ENCODE results near the gene SLCO4C1. TPM values are rescaled to one million over a fixed set of nuclear protein-coding genes. Genes with fewer than 3 reads are reported as not detected.
A peak's percentile ranks its signal among the peaks of the same experiment; 100 is the strongest.
"Not testable (repeated sequence)": the region's sequence is repeated elsewhere in the genome, so short reads cannot be mapped to it uniquely, and the experiment has no call there.

SLCO4C1 gene, protein sequence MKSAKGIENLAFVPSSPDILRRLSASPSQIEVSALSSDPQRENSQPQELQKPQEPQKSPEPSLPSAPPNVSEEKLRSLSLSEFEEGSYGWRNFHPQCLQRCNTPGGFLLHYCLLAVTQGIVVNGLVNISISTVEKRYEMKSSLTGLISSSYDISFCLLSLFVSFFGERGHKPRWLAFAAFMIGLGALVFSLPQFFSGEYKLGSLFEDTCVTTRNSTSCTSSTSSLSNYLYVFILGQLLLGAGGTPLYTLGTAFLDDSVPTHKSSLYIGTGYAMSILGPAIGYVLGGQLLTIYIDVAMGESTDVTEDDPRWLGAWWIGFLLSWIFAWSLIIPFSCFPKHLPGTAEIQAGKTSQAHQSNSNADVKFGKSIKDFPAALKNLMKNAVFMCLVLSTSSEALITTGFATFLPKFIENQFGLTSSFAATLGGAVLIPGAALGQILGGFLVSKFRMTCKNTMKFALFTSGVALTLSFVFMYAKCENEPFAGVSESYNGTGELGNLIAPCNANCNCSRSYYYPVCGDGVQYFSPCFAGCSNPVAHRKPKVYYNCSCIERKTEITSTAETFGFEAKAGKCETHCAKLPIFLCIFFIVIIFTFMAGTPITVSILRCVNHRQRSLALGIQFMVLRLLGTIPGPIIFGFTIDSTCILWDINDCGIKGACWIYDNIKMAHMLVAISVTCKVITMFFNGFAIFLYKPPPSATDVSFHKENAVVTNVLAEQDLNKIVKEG
- total RNA-seq (2014; rRNA removed; shearing (Covaris generic); ENCODE audit: low replicate concordance), result not detected in 2 replicates

GRCh38 chr5:102296178-102296817 is at the start of gene SLCO4C1:
TSS of gene SLCO4C1 (minus strand) at chr5:102296284. CDS start at chr5:102296262, 22 bp downstream.
- Histone ChIP-seq H3K4me3 (peak within 1 kb of the TSS; percentile 35), H3K36me3 (no peaks in the 10 kb centered on the region), H3K9me3 (no peaks in the 10 kb centered on the region), H3K27me3 (peaks cover 10% of the 10 kb centered on the region)
- peak; percentile 80 for DNase-seq

- H3K9me3 ChIP-seq, result no peaks in the 10 kb centered on the region
- no peak for DNase-seq
- 0 out of 2 replicates have a peak, but pooled peaks cover 2% of the 10 kb centered on the region for H3K27me3 ChIP-seq
- H3K36me3 ChIP-seq, result no peaks in the 10 kb centered on the region
- no peak overlapping the region for H3K4me3 ChIP-seq
These were observed 45.7 kb upstream of the SLCO4C1 start for GRCh38 chr5:102341681-102342288.

- Histone ChIP-seq H3K36me3 (no peaks in the 10 kb centered on the region), H3K9me3 (no peaks in the 10 kb centered on the region), H3K27me3 (no peaks in the 10 kb centered on the region), H3K4me3 (no peak overlapping the region)
- DNase-seq, result no peak
These were observed 28.6 kb upstream of the SLCO4C1 start for GRCh38 chr5:102324714-102325113.

- H3K36me3 ChIP-seq, H3K4me3 ChIP-seq, DNase-seq: not testable (repeated sequence)
These were observed 22.7 kb upstream of the SLCO4C1 start for GRCh38 chr5:102318801-102319200.

GRCh38 chr5:102314328-102314727 is 18.2 kb upstream of the SLCO4C1 start:
- Histone ChIP-seq H3K27me3 (no peaks in the 10 kb centered on the region; the same call in 1 of the 2 replicates), H3K9me3 (no peaks in the 10 kb centered on the region), H3K4me3 (no peak overlapping the region), H3K36me3 (no peaks in the 10 kb centered on the region)
- DNase-seq, result no peak

More at GRCh38 chr5:102318801-102319200, 22.7 kb upstream of the SLCO4C1 start:
- H3K27me3 ChIP-seq, H3K9me3 ChIP-seq: not testable (repeated sequence)

DNA sequence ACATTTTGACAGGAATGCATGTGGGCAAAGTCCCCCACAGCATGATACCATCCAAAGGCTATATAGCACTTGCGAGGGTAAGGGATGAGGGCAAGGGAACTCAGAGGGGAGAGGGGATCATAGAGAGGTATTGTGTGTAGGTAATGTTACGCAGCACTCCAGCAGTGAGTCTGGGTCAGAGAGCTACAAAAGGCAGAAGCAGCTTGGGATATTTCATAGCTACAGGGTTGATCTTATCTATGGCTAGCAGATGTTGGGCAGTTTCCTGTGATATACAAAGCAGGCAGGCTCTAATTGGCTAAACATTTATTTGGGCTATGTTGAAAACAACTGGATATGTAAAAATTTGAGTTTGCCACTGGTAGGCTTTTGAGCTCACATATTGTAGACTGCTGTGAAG is 17.8 kb upstream of the SLCO4C1 start:
- H3K27me3 ChIP-seq, result no peaks in the 10 kb centered on the region; the same call in 1 of the 2 replicates
- DNase-seq, result no peak

GRCh38 chr5:102312586-102313370 is 16.7 kb upstream of the SLCO4C1 start:
- Histone ChIP-seq H3K27me3 (no peaks in the 10 kb centered on the region; the same call in 1 of the 2 replicates), H3K4me3 (no peak overlapping the region), H3K9me3 (no peaks in the 10 kb centered on the region), H3K36me3 (no peaks in the 10 kb centered on the region)
- peak; percentile 56 for DNase-seq

More for the DNA sequence above, 17.8 kb upstream of the SLCO4C1 start:
- no peaks in the 10 kb centered on the region for H3K9me3 ChIP-seq
- H3K36me3 ChIP-seq, result no peaks in the 10 kb centered on the region
- no peak overlapping the region for H3K4me3 ChIP-seq

DNA sequence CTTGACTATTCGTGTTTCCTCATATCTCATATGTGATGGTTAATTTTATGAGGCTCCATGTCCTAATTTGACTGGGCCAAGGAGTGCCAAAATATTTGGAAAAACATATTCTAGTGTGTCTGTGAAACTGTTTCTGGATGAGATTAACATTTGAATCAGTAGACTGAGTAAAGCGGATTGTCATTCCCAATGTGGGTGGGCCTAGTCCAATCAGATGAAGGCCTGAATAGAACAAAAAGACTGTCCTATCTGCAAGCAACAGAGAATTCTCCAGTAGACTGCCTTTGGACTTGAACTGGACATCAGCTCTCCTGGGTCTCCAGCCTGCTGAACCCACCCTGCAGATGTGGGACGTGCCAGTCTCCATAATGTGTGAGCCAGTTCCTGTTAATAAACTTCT is 13.5 kb upstream of the SLCO4C1 start:
- H3K36me3 ChIP-seq, result no peaks in the 10 kb centered on the region
- no peaks in the 10 kb centered on the region for H3K27me3 ChIP-seq
- no peak overlapping the region for H3K4me3 ChIP-seq
- H3K9me3 ChIP-seq, result no peaks in the 10 kb centered on the region
- no peak for DNase-seq

DNA sequence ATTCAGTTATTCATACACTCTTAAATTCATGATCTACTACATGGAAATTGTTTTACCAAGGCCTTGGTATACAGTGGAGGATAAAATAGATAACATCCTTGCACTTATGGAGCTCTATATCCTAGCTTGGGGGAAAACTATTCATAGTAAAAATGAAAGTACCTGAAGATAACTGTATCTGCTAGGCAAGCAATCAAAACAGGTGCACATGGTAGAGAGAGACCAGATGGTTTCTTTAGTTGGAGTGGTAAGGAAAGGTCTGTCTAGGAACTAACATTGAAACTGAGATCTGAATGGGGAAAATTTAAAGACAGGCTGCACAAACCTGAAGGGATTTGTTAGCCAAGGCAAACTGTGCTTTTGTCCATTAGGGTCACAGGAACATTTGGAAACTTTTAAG is 11.1 kb upstream of the SLCO4C1 start:
- no peaks in the 10 kb centered on the region for H3K9me3 ChIP-seq
- H3K36me3 ChIP-seq, result no peaks in the 10 kb centered on the region
- no peak for DNase-seq
- no peaks in the 10 kb centered on the region for H3K27me3 ChIP-seq
- H3K4me3 ChIP-seq, result no peak overlapping the region

GRCh38 chr5:102306121-102306520 is 10.0 kb upstream of the SLCO4C1 start:
- no peaks in the 10 kb centered on the region for H3K27me3 ChIP-seq
- no peak overlapping the region for H3K4me3 ChIP-seq
- DNase-seq, result no peak
- H3K36me3 ChIP-seq, result no peaks in the 10 kb centered on the region
- no peaks in the 10 kb centered on the region for H3K9me3 ChIP-seq

DNA sequence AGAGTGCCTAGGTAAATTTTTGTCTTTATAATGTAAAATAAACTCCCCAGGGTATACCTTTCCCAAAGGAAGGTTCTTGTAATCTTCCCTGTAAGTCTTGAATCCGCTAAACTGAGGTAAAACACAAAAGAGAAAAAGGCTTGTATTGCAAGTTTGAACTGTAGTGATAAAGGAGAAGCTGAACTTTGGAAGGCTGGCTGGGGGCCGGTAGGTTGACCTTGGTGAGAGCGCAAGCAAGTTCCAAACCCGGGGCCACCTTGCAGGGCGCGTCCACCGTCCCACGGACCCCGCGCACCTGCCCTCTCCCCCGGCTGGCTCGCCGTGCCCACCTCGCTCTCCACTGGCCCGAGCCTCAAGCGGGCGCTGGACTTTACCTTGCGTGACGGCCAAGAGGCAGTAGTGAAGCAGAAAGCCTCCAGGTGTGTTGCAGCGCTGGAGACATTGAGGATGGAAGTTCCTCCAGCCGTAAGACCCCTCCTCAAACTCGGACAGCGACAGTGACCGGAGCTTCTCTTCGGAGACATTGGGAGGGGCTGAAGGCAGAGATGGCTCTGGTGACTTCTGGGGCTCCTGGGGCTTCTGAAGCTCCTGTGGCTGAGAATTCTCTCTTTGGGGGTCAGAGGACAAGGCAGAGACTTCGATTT is 428 bp downstream of the SLCO4C1 start:
- no peak for DNase-seq
- Histone ChIP-seq H3K36me3 (no peaks in the 10 kb centered on the region), H3K9me3 (no peaks in the 10 kb centered on the region), H3K27me3 (peaks cover 10% of the 10 kb centered on the region), H3K4me3 (peak overlapping the region; percentile 35)

DNA sequence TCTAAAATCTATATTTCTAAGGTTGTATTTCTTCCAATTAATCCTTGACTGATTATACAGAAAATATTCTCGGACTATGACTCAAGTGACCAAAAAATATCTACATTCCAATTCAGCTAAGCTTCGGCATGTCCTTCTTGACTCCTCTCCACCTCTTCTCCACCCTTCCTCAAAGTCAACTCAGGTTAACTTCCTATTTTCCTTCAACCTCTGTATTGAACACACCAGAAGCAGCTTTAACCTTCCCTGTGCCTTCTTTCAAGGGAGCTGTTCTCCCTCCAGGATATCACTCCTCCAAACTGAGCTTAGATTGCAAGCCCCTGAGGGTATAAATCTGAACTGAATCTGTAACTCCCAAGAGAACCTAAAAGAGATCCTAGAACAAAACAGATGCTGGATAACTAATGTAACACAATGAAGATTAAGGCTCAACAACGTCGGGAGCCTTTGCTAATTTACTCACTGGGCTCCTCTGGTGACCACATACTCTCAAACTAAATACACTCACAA is 1.1 kb downstream of the SLCO4C1 start:
- Histone ChIP-seq H3K4me3 (no peak overlapping the region), H3K27me3 (peaks cover 10% of the 10 kb centered on the region), H3K9me3 (no peaks in the 10 kb centered on the region), H3K36me3 (no peaks in the 10 kb centered on the region)
- DNase-seq, result no peak

GRCh38 chr5:102290004-102290403 is 6.1 kb downstream of the SLCO4C1 start:
- no peak for DNase-seq
- Histone ChIP-seq H3K36me3 (no peaks in the 10 kb centered on the region), H3K9me3 (no peaks in the 10 kb centered on the region), H3K27me3 (peaks cover 3% of the 10 kb centered on the region), H3K4me3 (no peak overlapping the region)

DNA sequence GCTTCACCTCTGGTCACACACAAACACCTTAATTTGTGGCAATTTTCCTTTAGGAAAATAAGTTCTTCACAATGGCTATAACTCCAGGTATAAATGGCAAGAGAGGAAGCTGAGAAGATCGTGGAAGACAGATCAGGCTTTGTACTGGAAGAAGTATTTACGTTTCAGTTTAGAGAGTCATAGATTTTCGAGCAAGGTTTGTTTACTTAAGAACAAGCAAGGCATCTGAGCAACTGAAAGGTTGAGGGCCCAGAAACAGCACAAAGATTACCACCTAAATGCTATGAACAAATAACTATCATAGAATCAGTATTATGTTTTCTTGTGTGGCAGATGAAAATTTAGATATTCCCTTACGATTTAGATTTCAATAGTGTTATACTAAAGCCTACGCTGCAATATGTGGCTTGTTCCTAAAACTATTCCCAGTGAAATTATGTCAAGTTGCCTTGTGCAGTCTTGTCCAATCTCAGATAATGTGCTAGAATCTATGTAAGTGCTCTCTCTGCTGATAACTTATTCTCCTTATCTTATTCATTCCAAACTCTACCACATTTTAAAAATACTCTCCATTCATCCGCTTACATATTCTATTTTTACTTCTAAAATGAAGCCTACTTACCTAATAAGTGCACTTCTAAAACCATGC is 6.7 kb downstream of the SLCO4C1 start:
- no peaks in the 10 kb centered on the region for H3K9me3 ChIP-seq
- DNase-seq, result no peak
- no peak overlapping the region for H3K4me3 ChIP-seq
- no peaks in the 10 kb centered on the region; the same call in 1 of the 2 replicates for H3K27me3 ChIP-seq
- H3K36me3 ChIP-seq, result no peaks in the 10 kb centered on the region

GRCh38 chr5:102288630-102289029 is 7.5 kb downstream of the SLCO4C1 start:
- no peaks in the 10 kb centered on the region for H3K9me3 ChIP-seq
- no peaks in the 10 kb centered on the region for H3K36me3 ChIP-seq
- H3K27me3 ChIP-seq, result 0 out of 2 replicates have a peak, but pooled peaks cover 2% of the 10 kb centered on the region
- no peak overlapping the region for H3K4me3 ChIP-seq
- no peak for DNase-seq

Measured in MG63 (cell line).